GM19463 (cell line): Measurements from ENCODE around the gene SRM.
"Not testable (repeated sequence)": the region's sequence is repeated elsewhere in the genome, so short reads cannot be mapped to it uniquely, and the experiment has no call there.

ENCODE experiments used
- ATAC-seq: cut with Tn5 transposase; IDR thresholded peaks from one replicate; pipeline ENCODE4 v1.9.1; 2021; ENCODE audit warnings: mild to moderate bottlenecking, moderate library complexity; ENCODE audit not compliant: unreplicated experiment

The SRM gene

DNA sequence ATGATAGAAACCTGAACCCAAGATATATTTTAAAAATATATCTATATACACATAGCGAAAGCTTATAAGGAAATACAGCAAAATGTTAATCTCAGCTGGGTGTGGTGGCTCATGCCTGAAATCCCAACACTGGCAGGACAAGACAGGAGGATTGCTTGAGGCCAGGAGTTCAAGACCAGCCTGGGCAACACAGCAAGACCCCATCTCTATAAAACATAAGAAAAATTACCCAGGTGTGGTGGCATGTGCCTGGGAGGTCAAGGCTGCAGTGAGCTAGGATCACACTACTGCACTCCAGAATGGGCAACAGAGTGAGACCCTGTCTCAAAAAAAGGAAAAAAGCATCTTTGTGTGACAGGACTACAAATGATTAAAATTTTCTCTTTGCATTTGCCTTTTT is 6.0 kb upstream of the SRM start:
- no peak for ATAC-seq

DNA sequence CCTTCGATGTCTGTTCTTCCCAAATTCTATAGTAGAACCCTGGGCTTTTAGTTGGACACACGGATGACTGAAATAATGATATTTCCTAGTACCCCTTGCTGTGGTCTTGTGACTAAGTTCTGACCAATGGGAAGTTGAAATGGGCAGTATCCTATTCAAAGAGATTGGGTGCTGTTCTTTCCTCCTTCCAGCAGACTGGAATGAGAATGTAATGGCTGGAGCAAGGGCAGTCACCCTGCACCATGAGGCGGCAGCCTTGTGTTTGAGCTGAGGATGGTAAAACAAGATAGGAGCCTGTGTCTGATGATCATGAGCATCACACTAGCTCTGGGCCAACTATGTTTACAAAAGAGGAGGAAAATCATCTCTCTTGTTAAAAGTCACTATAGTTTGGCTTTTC is 5.1 kb upstream of the SRM start:
- no peak for ATAC-seq

GRCh38 chr1:11063937-11064537 is 4.2 kb upstream of the SRM start:
- ATAC-seq, result not testable (repeated sequence)

DNA sequence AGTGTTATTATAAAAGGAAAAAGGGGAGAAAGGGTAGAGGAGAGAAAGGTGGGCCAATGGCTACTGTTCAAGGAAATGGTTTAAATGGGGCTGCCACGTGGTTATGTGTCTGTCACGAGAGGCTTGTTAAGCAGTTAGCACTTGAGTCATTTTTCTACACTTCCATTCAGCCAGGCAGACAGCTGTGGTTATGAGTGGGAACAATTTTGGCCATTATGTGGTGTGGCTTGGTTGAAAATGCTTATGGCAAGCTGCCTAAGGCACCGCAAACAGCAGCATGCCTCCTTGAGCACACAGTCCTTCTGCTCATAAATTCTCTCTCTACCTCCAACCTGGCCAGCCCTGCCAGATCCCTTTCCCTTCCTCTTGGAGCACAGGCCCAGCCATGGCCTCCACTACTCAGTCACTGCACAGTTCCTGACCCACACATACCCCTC is 3.2 kb upstream of the SRM start:
- no peak for ATAC-seq

- no peak for ATAC-seq
Observed at GRCh38 chr1:11061652-11062365, 2.0 kb upstream of the SRM start.

DNA sequence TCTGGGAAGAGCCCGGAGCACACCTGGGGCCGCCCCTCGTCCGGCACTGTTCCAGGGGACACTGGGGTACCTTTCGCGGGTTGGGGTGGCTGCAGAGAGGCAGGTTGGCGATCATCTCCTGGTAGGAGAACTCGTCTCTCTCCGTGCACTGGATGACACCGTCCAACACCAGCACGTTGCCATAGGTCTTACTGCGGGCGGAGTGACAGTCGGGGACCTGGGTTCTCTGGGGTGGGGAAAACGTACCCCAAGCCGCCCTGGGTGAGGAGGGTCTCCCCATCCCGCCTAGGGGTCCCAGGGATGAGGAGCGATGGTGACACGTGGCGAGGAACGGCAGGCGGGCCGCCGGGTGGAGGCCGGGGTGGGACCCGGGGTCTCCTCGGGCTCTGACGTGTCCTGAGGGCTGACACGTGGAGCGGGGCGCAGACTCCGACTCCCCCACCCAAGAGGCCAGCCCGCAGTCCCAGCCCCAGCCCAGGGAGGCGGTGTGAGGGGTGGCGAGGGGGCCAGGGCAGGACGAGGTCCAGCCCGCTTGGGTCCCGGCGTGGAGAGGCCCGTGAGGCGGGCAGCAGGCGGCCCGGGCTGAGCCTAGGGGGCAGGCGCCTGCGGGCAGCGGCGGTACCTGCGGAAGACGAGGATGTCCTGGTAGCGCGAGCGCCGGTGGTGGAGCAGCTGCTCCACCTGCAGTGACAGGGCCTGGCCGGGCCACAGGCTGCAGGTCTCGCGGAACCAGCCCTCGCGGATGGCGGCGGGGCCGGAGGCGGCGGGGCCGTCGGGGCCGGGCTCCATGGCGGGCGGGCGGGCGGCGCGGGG is 457 bp downstream of the SRM start:
- peak; percentile 13 for ATAC-seq

GRCh38 chr1:11058595-11059154 is 1.1 kb downstream of the SRM start:
- no peak for ATAC-seq

- no peak for ATAC-seq
Observed at GRCh38 chr1:11058026-11058425, 1.8 kb downstream of the SRM start.

GRCh38 chr1:11057477-11057876 is 2.3 kb downstream of the SRM start:
- no peak for ATAC-seq

DNA sequence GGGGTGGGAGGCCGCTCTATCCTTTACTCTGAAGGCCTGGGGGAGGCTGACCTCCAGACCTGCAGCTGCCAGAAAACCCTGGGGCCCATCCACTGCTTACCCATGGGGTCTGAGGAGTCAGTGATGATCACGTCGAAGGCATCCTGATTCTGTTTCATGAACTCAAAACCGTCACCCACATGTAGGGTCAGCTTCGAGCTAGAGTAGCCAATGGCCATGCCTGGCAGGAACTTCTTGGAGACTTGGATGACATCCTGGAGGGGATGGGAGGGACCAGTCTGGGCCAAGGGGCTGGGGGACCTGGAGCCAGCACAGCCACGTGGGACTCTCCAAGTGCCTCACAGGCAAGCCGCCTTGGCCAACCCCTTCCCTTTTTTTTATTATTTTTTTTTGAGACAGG is 3.3 kb downstream of the SRM start:
- ATAC-seq, result no peak

GRCh38 chr1:11055676-11056075 is 4.1 kb downstream of the SRM start:
- no peak for ATAC-seq

GRCh38 chr1:11054666-11055065 is 5.2 kb downstream of the SRM start:
- no peak for ATAC-seq

- no peak for ATAC-seq
Observed at GRCh38 chr1:11054181-11054580, 5.6 kb downstream of the SRM start.

DNA sequence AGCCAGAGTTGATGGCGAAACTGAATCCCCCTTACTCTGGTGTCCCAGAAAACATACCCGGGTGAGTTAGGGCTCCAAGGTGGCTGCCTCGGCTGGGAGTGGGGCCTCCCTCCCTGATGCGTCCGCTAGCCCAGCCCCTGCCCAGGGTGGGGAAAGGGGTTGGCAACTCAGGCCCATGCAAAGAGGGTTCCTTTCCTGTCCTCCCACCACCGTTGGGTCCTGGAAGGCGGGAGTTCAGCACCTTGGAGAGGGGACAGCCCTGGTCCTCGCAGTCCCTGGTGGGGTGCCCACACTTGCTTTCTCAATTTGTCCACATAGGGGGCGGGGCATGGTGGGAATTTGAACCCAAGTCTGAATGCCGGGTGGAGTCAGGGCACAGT is 6.1 kb downstream of the SRM start:
- ATAC-seq, result no peak

DNA sequence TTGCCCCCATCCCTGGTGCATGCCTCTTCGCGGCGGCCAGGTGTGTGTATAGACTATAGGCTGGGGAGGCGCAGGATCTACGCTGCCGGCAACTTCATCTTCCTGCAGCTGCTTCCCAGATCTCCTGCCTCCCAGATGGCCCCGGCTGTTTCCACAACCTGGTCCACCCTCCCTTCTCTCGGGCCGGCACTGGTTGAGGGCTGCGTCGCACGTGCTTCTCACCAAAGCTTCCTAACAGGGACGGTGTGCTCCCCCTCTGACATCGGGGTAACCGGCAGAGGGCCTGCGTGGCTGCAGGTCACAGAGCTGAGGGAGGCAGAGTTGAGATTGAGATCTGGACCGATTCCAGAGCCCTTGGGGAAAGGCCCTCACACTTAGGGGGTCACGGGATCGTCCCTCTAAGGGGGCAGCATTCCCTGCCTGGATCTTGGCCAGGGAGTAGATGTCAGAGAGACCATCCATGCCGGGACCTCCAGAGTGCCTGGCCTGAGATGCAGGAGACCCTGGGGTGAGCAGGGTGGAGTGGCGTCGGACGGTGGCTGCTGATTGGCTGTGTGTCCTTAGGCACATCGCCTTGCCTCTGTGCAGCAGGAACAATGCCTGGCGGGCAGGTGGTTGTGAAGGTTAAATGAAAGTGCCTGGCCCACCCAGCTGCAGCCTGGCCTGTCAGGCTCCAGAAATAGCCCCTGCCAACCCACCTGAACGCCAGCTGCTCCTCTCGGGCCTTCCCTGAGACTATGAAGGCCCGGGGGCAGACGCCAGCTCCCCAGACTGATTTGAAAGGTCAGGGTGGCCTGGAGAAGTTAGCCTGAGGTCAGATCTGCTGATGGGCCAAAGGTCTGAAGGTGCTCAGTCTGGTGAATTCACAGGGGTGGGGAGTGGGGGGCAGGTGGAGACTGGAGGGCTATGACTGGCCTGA is 6.7 kb downstream of the SRM start:
- no peak for ATAC-seq

- no peak for ATAC-seq
Observed at GRCh38 chr1:11051781-11052511, 7.9 kb downstream of the SRM start.

- not testable (repeated sequence) for ATAC-seq
Observed at GRCh38 chr1:11051121-11051520, 8.7 kb downstream of the SRM start.

DNA sequence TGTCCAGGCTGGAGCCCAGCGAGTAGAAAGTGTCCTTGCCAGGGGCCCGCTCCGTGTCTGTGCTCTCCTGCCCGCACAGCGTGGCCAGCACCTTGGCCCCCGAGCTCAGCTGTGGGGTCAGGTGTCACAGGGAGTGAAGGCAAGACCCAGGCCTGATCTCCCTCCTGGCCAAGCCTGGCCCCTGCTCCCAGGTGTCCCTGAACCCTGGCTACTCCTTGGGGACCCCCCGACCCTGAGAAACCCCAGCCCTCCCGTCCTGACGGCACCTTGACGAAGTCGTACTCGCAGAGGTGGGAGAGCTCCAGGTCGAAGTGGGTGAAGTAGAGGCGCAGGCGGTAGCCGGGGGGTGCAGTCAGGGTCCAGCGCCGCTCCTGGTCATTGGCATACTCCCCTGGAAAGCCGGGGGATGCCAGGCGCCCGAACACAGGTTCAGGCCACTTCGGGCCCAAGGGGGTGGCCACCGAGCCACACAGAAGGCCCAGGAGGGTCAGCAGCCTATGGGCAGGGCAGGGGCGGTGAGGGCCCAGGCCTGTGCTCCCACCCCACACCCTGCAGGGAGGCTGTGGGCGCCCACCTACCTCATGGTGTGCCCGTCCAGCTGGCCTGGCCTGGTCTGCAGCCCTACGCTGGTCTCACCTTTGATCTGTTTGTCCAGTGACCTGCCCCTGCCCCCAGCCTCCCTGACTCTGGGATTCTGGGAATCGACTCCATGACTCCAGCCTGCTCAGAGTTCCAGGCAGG is 13.0 kb downstream of the SRM start, which contains the start of gene MASP2:
Gene MASP2 (minus strand): TSS at position 615 of the 741 bp plus-strand sequence. CDS start 32 bp downstream, at position 583.
- no peak for ATAC-seq

- ATAC-seq, result no peak
Observed at GRCh38 chr1:11046270-11046566, 13.6 kb downstream of the SRM start.
